ENCODE measurements around the gene TECPR2.

Gene TECPR2, protein sequence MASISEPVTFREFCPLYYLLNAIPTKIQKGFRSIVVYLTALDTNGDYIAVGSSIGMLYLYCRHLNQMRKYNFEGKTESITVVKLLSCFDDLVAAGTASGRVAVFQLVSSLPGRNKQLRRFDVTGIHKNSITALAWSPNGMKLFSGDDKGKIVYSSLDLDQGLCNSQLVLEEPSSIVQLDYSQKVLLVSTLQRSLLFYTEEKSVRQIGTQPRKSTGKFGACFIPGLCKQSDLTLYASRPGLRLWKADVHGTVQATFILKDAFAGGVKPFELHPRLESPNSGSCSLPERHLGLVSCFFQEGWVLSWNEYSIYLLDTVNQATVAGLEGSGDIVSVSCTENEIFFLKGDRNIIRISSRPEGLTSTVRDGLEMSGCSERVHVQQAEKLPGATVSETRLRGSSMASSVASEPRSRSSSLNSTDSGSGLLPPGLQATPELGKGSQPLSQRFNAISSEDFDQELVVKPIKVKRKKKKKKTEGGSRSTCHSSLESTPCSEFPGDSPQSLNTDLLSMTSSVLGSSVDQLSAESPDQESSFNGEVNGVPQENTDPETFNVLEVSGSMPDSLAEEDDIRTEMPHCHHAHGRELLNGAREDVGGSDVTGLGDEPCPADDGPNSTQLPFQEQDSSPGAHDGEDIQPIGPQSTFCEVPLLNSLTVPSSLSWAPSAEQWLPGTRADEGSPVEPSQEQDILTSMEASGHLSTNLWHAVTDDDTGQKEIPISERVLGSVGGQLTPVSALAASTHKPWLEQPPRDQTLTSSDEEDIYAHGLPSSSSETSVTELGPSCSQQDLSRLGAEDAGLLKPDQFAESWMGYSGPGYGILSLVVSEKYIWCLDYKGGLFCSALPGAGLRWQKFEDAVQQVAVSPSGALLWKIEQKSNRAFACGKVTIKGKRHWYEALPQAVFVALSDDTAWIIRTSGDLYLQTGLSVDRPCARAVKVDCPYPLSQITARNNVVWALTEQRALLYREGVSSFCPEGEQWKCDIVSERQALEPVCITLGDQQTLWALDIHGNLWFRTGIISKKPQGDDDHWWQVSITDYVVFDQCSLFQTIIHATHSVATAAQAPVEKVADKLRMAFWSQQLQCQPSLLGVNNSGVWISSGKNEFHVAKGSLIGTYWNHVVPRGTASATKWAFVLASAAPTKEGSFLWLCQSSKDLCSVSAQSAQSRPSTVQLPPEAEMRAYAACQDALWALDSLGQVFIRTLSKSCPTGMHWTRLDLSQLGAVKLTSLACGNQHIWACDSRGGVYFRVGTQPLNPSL (N-terminal part only)

GRCh38 chr14:102362545-102363181 is at the start of gene TECPR2, which contains the start of gene CINP:
TSS of gene TECPR2 (plus strand) at chr14:102362941. CDS start at chr14:102376722, 13,781 bp downstream.
TSS of gene CINP (minus strand) at chr14:102362890. CDS start at chr14:102362851, 39 bp downstream.
- H3K27ac Mint-ChIP-seq: peak within 1 kb of the TSS; percentile 89
- H3K4me1 Mint-ChIP-seq: peaks cover 34% of the 10 kb centered on the region
- ATAC-seq: peak; percentile 96
- H3K36me3 Mint-ChIP-seq: peaks cover 21% of the 10 kb centered on the region
- no peaks in the 10 kb centered on the region for H3K27me3 Mint-ChIP-seq
- no peaks in the 10 kb centered on the region for H3K9me3 Mint-ChIP-seq
- H3K4me3 Mint-ChIP-seq: peak within 1 kb of the TSS; percentile 90

DNA sequence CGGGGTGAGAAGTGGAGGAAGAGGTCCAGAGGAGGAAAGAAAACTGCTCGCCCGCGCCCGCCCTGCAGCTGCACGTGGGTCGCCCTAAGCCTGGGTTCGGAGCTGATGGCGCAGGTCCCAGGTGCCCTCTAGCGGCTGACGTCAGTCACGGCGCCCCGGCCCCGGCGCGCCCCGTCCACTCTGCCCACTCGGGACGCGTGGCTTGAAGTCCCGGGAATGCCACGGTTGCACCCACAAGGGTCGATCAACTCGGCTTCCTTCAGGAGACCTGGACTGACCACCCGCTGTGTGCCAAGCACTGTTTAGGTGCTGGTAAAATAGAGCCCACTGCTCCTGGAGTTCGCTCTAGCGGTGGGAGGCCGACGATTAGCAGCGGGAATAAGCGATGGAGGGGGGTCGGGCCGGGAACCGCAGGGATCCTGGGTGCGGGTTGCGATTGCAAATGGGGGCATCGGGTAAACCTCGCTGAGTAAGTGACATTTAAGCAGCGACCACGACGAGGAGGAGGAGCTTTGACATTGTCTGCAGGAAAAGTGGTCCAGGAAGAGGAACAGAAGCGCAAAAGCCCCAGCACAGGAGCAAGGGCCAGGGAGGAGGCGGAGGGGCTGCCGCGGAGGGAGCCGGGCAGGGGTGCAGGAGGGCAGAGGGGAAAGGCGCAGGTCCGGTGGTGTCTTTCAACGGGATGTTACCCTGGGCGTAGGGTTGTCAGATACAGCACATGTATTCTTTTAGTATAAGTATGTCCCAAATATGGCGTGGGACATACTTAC is 48.3 kb upstream of the TECPR2 start:
- Mint-ChIP-seq H3K27ac (peak overlapping the region; percentile 57), H3K9me3 (no peaks in the 10 kb centered on the region), H3K4me1 (peaks cover 52% of the 10 kb centered on the region), H3K27me3 (no peaks in the 10 kb centered on the region), H3K36me3 (no peaks in the 10 kb centered on the region), H3K4me3 (peak overlapping the region; percentile 92)
- ATAC-seq: peak; percentile 83

DNA sequence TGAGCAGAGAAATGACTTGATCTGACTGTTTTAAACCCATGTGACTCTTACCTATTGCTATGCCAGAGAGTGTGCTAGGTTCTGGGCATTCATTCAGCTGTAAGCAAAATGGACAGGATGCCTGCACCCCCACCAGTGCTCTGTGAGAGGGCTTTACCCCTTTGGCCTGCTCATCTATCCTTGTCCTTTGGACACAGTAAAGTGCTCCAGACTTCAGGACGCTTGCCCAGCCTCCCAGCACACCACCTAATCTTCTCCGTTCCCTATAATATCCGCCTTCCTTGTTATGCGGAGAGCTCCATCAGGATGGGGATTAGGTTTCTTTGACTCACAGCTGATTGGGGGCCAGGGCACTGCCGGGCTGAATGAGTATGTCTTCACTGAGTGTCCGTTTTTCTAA is 47.6 kb upstream of the TECPR2 start:
- Mint-ChIP-seq H3K4me1 (peaks cover 54% of the 10 kb centered on the region), H3K27me3 (no peaks in the 10 kb centered on the region), H3K36me3 (no peaks in the 10 kb centered on the region), H3K4me3 (peak overlapping the region; percentile 92), H3K9me3 (no peaks in the 10 kb centered on the region), H3K27ac (no peak overlapping the region)
- no peak for ATAC-seq

GRCh38 chr14:102316338-102316742 is 46.4 kb upstream of the TECPR2 start:
- no peak for ATAC-seq
- Mint-ChIP-seq H3K27ac (peak overlapping the region; percentile 93), H3K36me3 (no peaks in the 10 kb centered on the region), H3K27me3 (no peaks in the 10 kb centered on the region), H3K4me1 (peaks cover 61% of the 10 kb centered on the region), H3K4me3 (peak overlapping the region; percentile 89), H3K9me3 (no peaks in the 10 kb centered on the region)

GRCh38 chr14:102316743-102317563 is 45.8 kb upstream of the TECPR2 start:
- Mint-ChIP-seq H3K27me3 (no peaks in the 10 kb centered on the region), H3K4me1 (peaks cover 64% of the 10 kb centered on the region), H3K27ac (peak overlapping the region; percentile 93), H3K9me3 (no peaks in the 10 kb centered on the region), H3K4me3 (peak overlapping the region; percentile 89), H3K36me3 (no peaks in the 10 kb centered on the region)
- peak; percentile 87 for ATAC-seq

DNA sequence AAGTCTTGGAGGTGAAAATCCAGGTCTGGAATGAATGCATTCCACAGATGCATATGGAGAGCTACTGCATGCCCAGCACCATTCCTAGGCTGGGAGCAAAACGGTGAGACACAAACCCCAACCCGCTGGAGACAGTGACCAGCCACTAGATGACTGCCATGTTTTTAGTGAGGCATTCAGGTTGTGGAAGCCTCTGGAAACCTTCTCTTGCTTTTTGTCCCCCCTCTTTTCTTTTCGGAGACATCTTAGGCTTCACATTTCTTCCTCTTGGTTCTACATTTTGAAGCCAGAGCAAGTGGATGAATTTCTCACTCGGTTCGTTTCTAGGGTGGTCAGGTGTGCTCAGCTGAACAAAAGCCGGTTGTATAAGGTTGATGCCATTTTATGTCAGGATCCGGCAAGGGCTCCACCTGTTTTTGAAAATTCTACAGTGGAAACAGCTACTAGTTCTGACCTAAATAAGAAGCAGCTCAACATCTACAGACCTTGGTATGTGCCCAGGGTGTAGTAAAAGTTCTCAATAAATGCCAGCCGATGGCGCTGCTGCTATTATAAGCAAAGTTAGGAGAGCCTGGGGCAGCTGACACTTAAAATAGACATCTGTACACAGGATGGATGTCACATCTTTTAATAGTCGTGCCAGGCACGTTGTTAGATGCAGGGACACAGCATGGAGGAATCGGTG is 45.0 kb upstream of the TECPR2 start:
- Mint-ChIP-seq H3K9me3 (no peaks in the 10 kb centered on the region), H3K4me3 (peak overlapping the region; percentile 89), H3K4me1 (peaks cover 69% of the 10 kb centered on the region), H3K27me3 (no peaks in the 10 kb centered on the region), H3K36me3 (no peaks in the 10 kb centered on the region), H3K27ac (peak overlapping the region; percentile 93)
- no peak for ATAC-seq

- H3K27ac Mint-ChIP-seq: peak overlapping the region; percentile 93
These were observed 43.9 kb upstream of the TECPR2 start for GRCh38 chr14:102318781-102319276.

GRCh38 chr14:102319351-102320032 is 43.2 kb upstream of the TECPR2 start, which contains the start of gene ZNF839:
TSS of gene ZNF839 (plus strand) at chr14:102319746. CDS start at chr14:102319766, 20 bp downstream.
- Mint-ChIP-seq H3K27ac (peak within 1 kb of the TSS; percentile 93), H3K9me3 (no peaks in the 10 kb centered on the region), H3K36me3 (no peaks in the 10 kb centered on the region), H3K27me3 (no peaks in the 10 kb centered on the region), H3K4me3 (peak within 1 kb of the TSS; percentile 92), H3K4me1 (peaks cover 65% of the 10 kb centered on the region)
- peak; percentile 86 for ATAC-seq

More at GRCh38 chr14:102318781-102319276, 43.9 kb upstream of the TECPR2 start:
- Mint-ChIP-seq H3K9me3 (no peaks in the 10 kb centered on the region), H3K4me3 (peak overlapping the region; percentile 89), H3K36me3 (no peaks in the 10 kb centered on the region), H3K4me1 (peaks cover 71% of the 10 kb centered on the region), H3K27me3 (no peaks in the 10 kb centered on the region)
- ATAC-seq: no peak

DNA sequence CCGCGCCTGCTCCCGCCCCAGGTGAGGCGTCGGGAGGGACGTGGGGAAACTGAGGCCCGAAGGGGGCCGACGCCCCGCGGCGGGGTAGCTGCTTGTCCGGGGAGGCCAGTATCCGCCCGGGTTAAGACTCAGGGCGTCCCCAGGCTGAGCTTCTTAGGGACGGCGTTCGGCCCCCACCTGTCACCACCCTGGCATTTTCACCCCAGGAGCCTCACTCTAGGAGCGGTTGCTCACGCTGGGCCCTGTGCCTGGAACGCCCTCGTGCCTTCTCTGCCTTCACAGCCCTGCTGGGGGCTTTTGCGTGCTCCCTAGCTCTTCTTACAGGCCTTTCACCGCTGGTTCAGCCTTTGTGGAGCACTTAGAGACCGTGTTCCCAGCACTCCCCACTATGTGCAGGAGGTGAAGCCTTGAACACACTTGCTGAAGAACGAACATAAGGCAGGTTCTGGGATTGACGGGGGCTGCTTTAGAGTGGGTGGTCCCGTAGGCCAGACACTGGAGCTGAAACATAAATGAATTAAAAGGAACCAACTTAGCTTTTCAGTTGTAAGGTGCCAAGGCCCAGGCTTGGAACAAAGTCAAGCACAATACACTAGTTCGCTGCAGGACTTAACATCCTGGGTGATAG is 42.6 kb upstream of the TECPR2 start:
- Mint-ChIP-seq H3K4me1 (peaks cover 58% of the 10 kb centered on the region), H3K4me3 (peak overlapping the region; percentile 92)

DNA sequence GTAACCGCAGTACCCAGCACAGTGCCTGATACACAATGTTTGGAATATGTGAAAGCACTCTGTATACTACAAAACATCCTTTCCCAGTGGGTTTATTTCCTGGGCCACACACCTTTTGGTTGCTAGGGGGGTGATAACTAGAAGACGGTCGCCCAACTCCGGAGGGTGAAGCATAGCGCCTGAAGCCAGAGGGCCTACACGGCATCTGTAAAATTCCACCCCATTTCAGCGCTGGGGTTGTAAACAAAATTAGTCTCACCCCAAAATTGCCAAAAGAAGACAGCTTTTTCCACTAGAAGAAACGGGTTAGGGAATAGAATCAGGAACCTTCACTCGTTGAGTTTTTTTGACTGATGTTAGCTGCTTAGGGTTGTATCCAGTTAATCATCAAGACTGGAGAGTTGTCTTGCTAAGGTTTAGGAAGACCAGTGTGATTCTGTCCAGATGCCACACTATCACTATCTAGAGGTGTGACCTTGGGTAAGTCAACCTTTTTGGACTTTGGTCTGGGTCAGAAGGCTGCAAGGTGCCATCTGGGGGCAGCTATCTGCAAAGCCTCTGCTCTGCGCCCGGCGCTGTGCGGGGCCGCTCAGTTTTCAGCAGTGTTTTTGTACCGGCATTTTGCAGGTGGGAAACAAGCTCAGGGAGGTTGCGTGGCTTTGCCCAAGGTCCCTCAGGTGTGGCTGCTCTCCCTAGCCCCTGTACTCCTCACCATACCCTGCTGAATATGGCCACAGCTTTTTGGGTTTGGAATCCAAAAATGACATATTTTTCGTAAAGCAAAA is 41.9 kb upstream of the TECPR2 start:
- Mint-ChIP-seq H3K27ac (peak overlapping the region; percentile 93), H3K36me3 (peaks cover under 1% of the 10 kb centered on the region), H3K4me1 (peaks cover 57% of the 10 kb centered on the region), H3K9me3 (no peaks in the 10 kb centered on the region), H3K4me3 (peak overlapping the region; percentile 92), H3K27me3 (no peaks in the 10 kb centered on the region)
- no peak for ATAC-seq

More for the DNA sequence above, 42.6 kb upstream of the TECPR2 start:
- no peaks in the 10 kb centered on the region for H3K27me3 Mint-ChIP-seq
- H3K9me3 Mint-ChIP-seq: no peaks in the 10 kb centered on the region
- H3K36me3 Mint-ChIP-seq: no peaks in the 10 kb centered on the region
- H3K27ac Mint-ChIP-seq: peak overlapping the region; percentile 93
- ATAC-seq: peak; percentile 56

All from stimulated activated memory B cell treated with anti-CD40 and anti-IgM and Interleukin-4, amounts not matched to agents 10 μg/mL and 1 μg/mL and 100 μg/mL, for 72 hours (primary cell).